DOHH2 (cell line): Measurements from ENCODE around the gene SPNS2.

Experiments
- H3F3A ChIP-seq: fragments of 200-600 bp; sonication (generic), shearing (Covaris generic); 2 replicates; pipeline ENCODE4 v1.6.0; 2016; ENCODE audit warnings: antibody characterized with exemption, mild to moderate bottlenecking; ENCODE audit not compliant: control insufficient read depth, insufficient read depth
- H3K27ac ChIP-seq: fragments of 200-600 bp; sonication (generic); 2 replicates; pipeline ENCODE4 v1.5.1; 2014; ENCODE audit warnings: low read depth, mild to moderate bottlenecking, low read length, moderate library complexity
- H3K27me3 ChIP-seq: fragments of 200-600 bp; sonication (generic); 2 replicates; pipeline ENCODE4 v1.6.1; 2014; ENCODE audit warnings: mild to moderate bottlenecking, low read length, mixed read lengths; ENCODE audit not compliant: control insufficient read depth
- H3K36me3 ChIP-seq: fragments of 200-600 bp; sonication (generic); 2 replicates; pipeline ENCODE4 v1.6.1; 2014; ENCODE audit warnings: mild to moderate bottlenecking, low read length, moderate library complexity, mixed read lengths; ENCODE audit not compliant: control insufficient read depth
- H3K4me1 ChIP-seq: fragments of 200-600 bp; sonication (generic); 2 replicates; pipeline ENCODE4 v1.6.1; 2014; ENCODE audit warnings: mild to moderate bottlenecking, low read length, mixed read lengths; ENCODE audit not compliant: control insufficient read depth
- H3K4me2 ChIP-seq: fragments of 200-600 bp; sonication (generic); 2 replicates; pipeline ENCODE4 v1.6.0; 2014; ENCODE audit warnings: mild to moderate bottlenecking, low read length, moderate library complexity
- H3K4me3 ChIP-seq: fragments of 200-600 bp; sonication (generic); 2 replicates; pipeline ENCODE4 v1.5.1; 2014; ENCODE audit warnings: mild to moderate bottlenecking, low read length, mixed read lengths
- H3K79me2 ChIP-seq: fragments of 200-600 bp; sonication (generic); 2 replicates; pipeline ENCODE4 v1.6.1; 2014; ENCODE audit warnings: mild to moderate bottlenecking, low read length, mixed read lengths; ENCODE audit not compliant: control insufficient read depth
- H3K9me2 ChIP-seq: fragments of 200-600 bp; sonication (generic); replicated peaks from 2 replicates; pipeline ENCODE4 v1.6.1; 2014; ENCODE audit warnings: mild to moderate bottlenecking, low read length, mixed read lengths; ENCODE audit not compliant: control insufficient read depth
- H3K9me3 ChIP-seq: fragments of 200-600 bp; sonication (generic); 2 replicates; pipeline ENCODE4 v1.6.1; 2014; ENCODE audit warnings: antibody characterized with exemption, low read length, mixed read lengths; ENCODE audit not compliant: control insufficient read depth, insufficient read depth
- H4K20me1 ChIP-seq: fragments of 200-600 bp; sonication (generic); 2 replicates; pipeline ENCODE4 v1.6.0; 2014; ENCODE audit warnings: low read depth, mild to moderate bottlenecking, antibody characterized with exemption, low read length, moderate library complexity; ENCODE audit not compliant: control insufficient read depth, insufficient read depth
- EZH2phosphoT487 ChIP-seq: fragments of 200-600 bp; sonication (generic); IDR thresholded peaks from 2 replicates; pipeline ENCODE4 v1.6.1; 2017; ENCODE audit warnings: borderline replicate concordance, mild to moderate bottlenecking, antibody characterized with exemption, low read length, moderate library complexity, mixed read lengths
- TF ChIP-seq, protein P1 (sequence below): fragments of 200-600 bp; sonication (generic); IDR thresholded peaks from one replicate; pipeline ENCODE4 v1.5.1; 2014; ENCODE audit warnings: antibody characterized with exemption, mild to moderate bottlenecking, low read depth, low read length; ENCODE audit not compliant: poor library complexity, severe bottlenecking

The SPNS2 gene

GRCh38 chr17:4510618-4510941, 11.9 kb downstream of the SPNS2 start:
- Histone ChIP-seq H3K9me2 (no peaks in the 10 kb centered on the region), H3K79me2 (no peaks in the 10 kb centered on the region), H3K9me3 (no peaks in the 10 kb centered on the region), H3K36me3 (no peaks in the 10 kb centered on the region), H3K27me3 (no peaks in the 10 kb centered on the region), H3K4me1 (peaks cover 6% of the 10 kb centered on the region; the same call in 1 of the 2 replicates), H3K4me3 (no peak overlapping the region), H3K4me2 (no peak overlapping the region), H3K27ac (no peak overlapping the region), H4K20me1 (no peaks in the 10 kb centered on the region), H3F3A (no peaks in the 10 kb centered on the region)
- TF ChIP-seq EZH2phosphoT487 = no peak
- TF ChIP-seq, protein P1, sequence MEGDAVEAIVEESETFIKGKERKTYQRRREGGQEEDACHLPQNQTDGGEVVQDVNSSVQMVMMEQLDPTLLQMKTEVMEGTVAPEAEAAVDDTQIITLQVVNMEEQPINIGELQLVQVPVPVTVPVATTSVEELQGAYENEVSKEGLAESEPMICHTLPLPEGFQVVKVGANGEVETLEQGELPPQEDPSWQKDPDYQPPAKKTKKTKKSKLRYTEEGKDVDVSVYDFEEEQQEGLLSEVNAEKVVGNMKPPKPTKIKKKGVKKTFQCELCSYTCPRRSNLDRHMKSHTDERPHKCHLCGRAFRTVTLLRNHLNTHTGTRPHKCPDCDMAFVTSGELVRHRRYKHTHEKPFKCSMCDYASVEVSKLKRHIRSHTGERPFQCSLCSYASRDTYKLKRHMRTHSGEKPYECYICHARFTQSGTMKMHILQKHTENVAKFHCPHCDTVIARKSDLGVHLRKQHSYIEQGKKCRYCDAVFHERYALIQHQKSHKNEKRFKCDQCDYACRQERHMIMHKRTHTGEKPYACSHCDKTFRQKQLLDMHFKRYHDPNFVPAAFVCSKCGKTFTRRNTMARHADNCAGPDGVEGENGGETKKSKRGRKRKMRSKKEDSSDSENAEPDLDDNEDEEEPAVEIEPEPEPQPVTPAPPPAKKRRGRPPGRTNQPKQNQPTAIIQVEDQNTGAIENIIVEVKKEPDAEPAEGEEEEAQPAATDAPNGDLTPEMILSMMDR = no peak

DNA sequence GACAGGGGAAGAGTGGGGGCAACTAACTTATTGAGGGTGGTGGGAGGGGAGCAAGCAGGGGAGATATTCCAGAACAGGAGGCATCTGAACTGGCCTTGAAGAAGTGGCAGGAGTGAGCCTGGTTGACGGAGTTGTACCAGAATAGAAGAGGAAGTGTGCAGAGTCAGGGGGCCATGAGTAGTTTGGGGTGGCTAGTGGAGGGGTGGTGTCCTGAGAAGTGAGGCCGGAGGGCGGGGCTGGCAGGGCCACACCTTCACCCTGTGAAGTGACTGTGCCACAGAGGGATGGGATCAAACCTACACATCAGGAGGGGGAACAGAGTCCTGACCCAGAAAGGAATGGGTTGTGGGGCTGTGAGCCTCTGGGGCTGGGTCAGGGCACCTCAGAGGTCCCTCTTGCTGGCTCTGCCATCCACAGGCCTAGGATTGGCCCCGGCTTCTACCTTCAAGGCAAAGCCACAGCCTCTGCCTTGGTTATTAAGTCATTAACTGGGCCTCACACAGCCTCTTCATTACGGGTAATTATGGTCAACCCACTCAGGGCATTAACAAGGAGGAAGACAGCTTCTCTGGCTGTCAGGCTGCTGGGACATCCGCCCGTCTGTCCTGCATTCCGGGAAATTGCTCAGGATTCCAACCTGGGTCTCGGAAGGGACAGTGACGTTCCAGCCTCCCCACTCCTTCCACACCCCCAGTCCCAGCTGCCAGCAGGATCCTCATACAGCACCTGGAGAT, 12.7 kb downstream of the SPNS2 start:
- H3K79me2 ChIP-seq = no peaks in the 10 kb centered on the region

GRCh38 chr17:4512156-4513112, 13.8 kb downstream of the SPNS2 start:
- Histone ChIP-seq H4K20me1 (no peaks in the 10 kb centered on the region), H3K4me3 (no peak overlapping the region), H3K79me2 (no peaks in the 10 kb centered on the region), H3K27ac (no peak overlapping the region), H3K9me3 (no peaks in the 10 kb centered on the region), H3K4me1 (peaks cover 6% of the 10 kb centered on the region; the same call in 1 of the 2 replicates), H3K27me3 (no peaks in the 10 kb centered on the region), H3K4me2 (no peak overlapping the region), H3K9me2 (no peaks in the 10 kb centered on the region), H3F3A (no peaks in the 10 kb centered on the region), H3K36me3 (no peaks in the 10 kb centered on the region)
- TF ChIP-seq EZH2phosphoT487 = no peak

More for the DNA sequence above, 12.7 kb downstream of the SPNS2 start:
- Histone ChIP-seq H3K27me3 (no peaks in the 10 kb centered on the region), H3K27ac (no peak overlapping the region), H3K4me3 (no peak overlapping the region), H3K9me2 (no peaks in the 10 kb centered on the region), H4K20me1 (no peaks in the 10 kb centered on the region), H3F3A (no peaks in the 10 kb centered on the region), H3K4me2 (no peak overlapping the region), H3K36me3 (no peaks in the 10 kb centered on the region), H3K4me1 (peaks cover 6% of the 10 kb centered on the region; the same call in 1 of the 2 replicates), H3K9me3 (no peaks in the 10 kb centered on the region)
- TF ChIP-seq, protein P1 = no peak
- no peak for TF ChIP-seq EZH2phosphoT487
